ENCODE data around the gene S100A7. TPM values are rescaled to one million over a fixed set of nuclear protein-coding genes. Genes with fewer than 3 reads are reported as not detected.

S100A7 gene
- total RNA-seq, 5 donors from 2014 or later (not counting 1 experiment from before 2014, with no cell fraction given) = not detected

GRCh38 chr1:153490272-153491051 lies 30.0 kb upstream of the S100A7 start:
- Histone ChIP-seq H3K9me3 (no peaks in the 10 kb centered on the region), H3K27ac (ENCODE audit: low read length) (no peak overlapping the region), H3K4me1 (ENCODE audit: control insufficient read depth in 1 of 2, extremely low read depth in 1 of 2, insufficient read depth in 2 of 2, low read length in 2 of 2) (no peaks in the 10 kb centered on the region), H3K4me3 (ENCODE audit: control insufficient read depth in 1 of 2, extremely low read depth in 1 of 2, low read length in 1 of 2) (no peak overlapping the region), H3K36me3 (ENCODE audit: control insufficient read depth in 2 of 2, extremely low read depth in 1 of 2, insufficient read depth in 1 of 2, low read length in 1 of 2) (no peaks in the 10 kb centered on the region), H3K27me3 (replicated peaks in 1 of 2; ENCODE audit: control insufficient read depth in 2 of 2, extremely low read depth in 1 of 2, insufficient read depth in 2 of 2, low read length in 1 of 2) (peaks cover 0 to 36% of the 10 kb centered on the region in 2 experiments)
- ATAC-seq (replicated peaks in 1 of 4) (no peak), DNase-seq (peak in 11 of 35 experiments; percentile 12 to 61 (median 30))
- no peaks in the 10 kb centered on the region for H3K36me3 Mint-ChIP-seq
- 71% methylated on average over 8 of the region's 12 CpGs for WGBS (ENCODE audit: insufficient coverage)
- no peak overlapping the region for H3K27ac Mint-ChIP-seq
- peaks cover 12 to 24% of the 10 kb centered on the region in 2 donors for H3K27me3 Mint-ChIP-seq
- no peaks in the 10 kb centered on the region for H3K9me3 Mint-ChIP-seq
- peaks cover 0 to 4% (median 0%) of the 10 kb centered on the region in 3 donors for H3K4me1 Mint-ChIP-seq
- H3K4me3 Mint-ChIP-seq = no peak overlapping the region
- ChIA-PET CTCF (no interaction called here), POLR2A (no interaction called here)

- DNase-seq = no peak
- ChIA-PET CTCF (interaction anchor here in 1 of 2 donors (1.0 kb wide), 1 partner anchor 13 kb away, joined by 6 read pairs; no protein-coding TSS in a partner anchor), POLR2A (no interaction called here)
- H3K27ac ChIP-seq (ENCODE audit: low read length) = no peak overlapping the region
- no peaks in the 10 kb centered on the region for H3K4me1 ChIP-seq (ENCODE audit: control insufficient read depth in 1 of 2, extremely low read depth in 1 of 2, insufficient read depth in 2 of 2, low read length in 2 of 2)
- H3K27me3 Mint-ChIP-seq = peaks cover 23 to 37% of the 10 kb centered on the region in 2 donors
- no peak for ATAC-seq (replicated peaks in 1 of 4)
- no peaks in the 10 kb centered on the region for H3K9me3 Mint-ChIP-seq
- H3K27ac Mint-ChIP-seq = no peak overlapping the region
- no peak overlapping the region for H3K4me3 Mint-ChIP-seq
- H3K4me3 ChIP-seq (ENCODE audit: control insufficient read depth in 1 of 2, extremely low read depth in 1 of 2, low read length in 1 of 2) = no peak overlapping the region
- 17% methylated on average over 1 of the region's 4 CpGs for WGBS (ENCODE audit: insufficient coverage)
- H3K36me3 ChIP-seq (ENCODE audit: control insufficient read depth in 2 of 2, extremely low read depth in 1 of 2, insufficient read depth in 1 of 2, low read length in 1 of 2) = no peaks in the 10 kb centered on the region
- no peaks in the 10 kb centered on the region for H3K9me3 ChIP-seq
- peaks cover 0 to 43% of the 10 kb centered on the region in 2 experiments for H3K27me3 ChIP-seq (replicated peaks in 1 of 2; ENCODE audit: control insufficient read depth in 2 of 2, extremely low read depth in 1 of 2, insufficient read depth in 2 of 2, low read length in 1 of 2)
- H3K4me1 Mint-ChIP-seq = no peaks in the 10 kb centered on the region
- no peaks in the 10 kb centered on the region for H3K36me3 Mint-ChIP-seq
Observed at GRCh38 chr1:153488731-153489130, 28.3 kb upstream of the S100A7 start.

GRCh38 chr1:153487707-153488106 lies 27.3 kb upstream of the S100A7 start:
- Histone ChIP-seq H3K4me1 (ENCODE audit: control insufficient read depth in 1 of 2, extremely low read depth in 1 of 2, insufficient read depth in 2 of 2, low read length in 2 of 2) (no peaks in the 10 kb centered on the region), H3K27ac (ENCODE audit: low read length) (no peak overlapping the region), H3K27me3 (replicated peaks in 1 of 2; ENCODE audit: control insufficient read depth in 2 of 2, extremely low read depth in 1 of 2, insufficient read depth in 2 of 2, low read length in 1 of 2) (peaks cover 0 to 44% of the 10 kb centered on the region in 2 experiments), H3K9me3 (no peaks in the 10 kb centered on the region), H3K4me3 (ENCODE audit: control insufficient read depth in 1 of 2, extremely low read depth in 1 of 2, low read length in 1 of 2) (no peak overlapping the region), H3K36me3 (ENCODE audit: control insufficient read depth in 2 of 2, extremely low read depth in 1 of 2, insufficient read depth in 1 of 2, low read length in 1 of 2) (no peaks in the 10 kb centered on the region)
- CTCF ChIA-PET = no interaction called here
- DNase-seq (no peak), ATAC-seq (replicated peaks in 1 of 4) (no peak)
- Mint-ChIP-seq H3K27me3 (peaks cover 30 to 42% of the 10 kb centered on the region in 2 donors), H3K4me3 (no peak overlapping the region), H3K27ac (no peak overlapping the region), H3K4me1 (no peaks in the 10 kb centered on the region), H3K36me3 (no peaks in the 10 kb centered on the region), H3K9me3 (no peaks in the 10 kb centered on the region)
- POLR2A ChIA-PET = no interaction called here
- no CpG with 5 or more reads among the region's 2 CpGs for WGBS (ENCODE audit: insufficient coverage)

- Histone ChIP-seq H3K27ac (ENCODE audit: low read length) (no peak overlapping the region), H3K36me3 (ENCODE audit: control insufficient read depth in 2 of 2, extremely low read depth in 1 of 2, insufficient read depth in 1 of 2, low read length in 1 of 2) (no peaks in the 10 kb centered on the region), H3K4me1 (ENCODE audit: control insufficient read depth in 1 of 2, extremely low read depth in 1 of 2, insufficient read depth in 2 of 2, low read length in 2 of 2) (no peaks in the 10 kb centered on the region), H3K9me3 (no peaks in the 10 kb centered on the region), H3K27me3 (replicated peaks in 1 of 2; ENCODE audit: control insufficient read depth in 2 of 2, extremely low read depth in 1 of 2, insufficient read depth in 2 of 2, low read length in 1 of 2) (peaks cover 0 to 38% of the 10 kb centered on the region in 2 experiments), H3K4me3 (ENCODE audit: control insufficient read depth in 1 of 2, extremely low read depth in 1 of 2, low read length in 1 of 2) (no peak overlapping the region)
- H3K27ac Mint-ChIP-seq = no peak overlapping the region
- DNase-seq = no peak
- no peak for ATAC-seq (replicated peaks in 1 of 4)
- no peaks in the 10 kb centered on the region for H3K4me1 Mint-ChIP-seq
- ChIA-PET POLR2A (no interaction called here), CTCF (interaction anchor here in 1 of 2 donors (0.6 to 1.3 kb wide), 2 partner anchors 9 to 25 kb away, joined by 4 to 5 read pairs; no protein-coding TSS in a partner anchor)
- no peak overlapping the region for H3K4me3 Mint-ChIP-seq
- H3K9me3 Mint-ChIP-seq = no peaks in the 10 kb centered on the region
- no peaks in the 10 kb centered on the region for H3K36me3 Mint-ChIP-seq
- H3K27me3 Mint-ChIP-seq = peaks cover 40% of the 10 kb centered on the region in 2 donors
- 80% methylated on average over 1 of the region's 2 CpGs for WGBS (ENCODE audit: insufficient coverage)
Observed at GRCh38 chr1:153485863-153486262, 25.4 kb upstream of the S100A7 start.

GRCh38 chr1:153483776-153484175 lies 23.3 kb upstream of the S100A7 start:
- Histone ChIP-seq H3K4me3 (ENCODE audit: control insufficient read depth in 1 of 2, extremely low read depth in 1 of 2, low read length in 1 of 2) (no peak overlapping the region), H3K27ac (ENCODE audit: low read length) (no peak overlapping the region), H3K36me3 (ENCODE audit: control insufficient read depth in 2 of 2, extremely low read depth in 1 of 2, insufficient read depth in 1 of 2, low read length in 1 of 2) (no peaks in the 10 kb centered on the region), H3K9me3 (no peaks in the 10 kb centered on the region), H3K4me1 (ENCODE audit: control insufficient read depth in 1 of 2, extremely low read depth in 1 of 2, insufficient read depth in 2 of 2, low read length in 2 of 2) (no peaks in the 10 kb centered on the region), H3K27me3 (replicated peaks in 1 of 2; ENCODE audit: control insufficient read depth in 2 of 2, extremely low read depth in 1 of 2, insufficient read depth in 2 of 2, low read length in 1 of 2) (peaks cover 0 to 30% of the 10 kb centered on the region in 2 experiments)
- Mint-ChIP-seq H3K27me3 (peaks cover 46 to 51% of the 10 kb centered on the region in 2 donors), H3K36me3 (no peaks in the 10 kb centered on the region), H3K27ac (no peak overlapping the region), H3K4me3 (no peak overlapping the region), H3K9me3 (no peaks in the 10 kb centered on the region), H3K4me1 (no peaks in the 10 kb centered on the region)
- DNase-seq = no peak
- 37% methylated on average over 4 of the region's 6 CpGs for WGBS (ENCODE audit: insufficient coverage)
- ChIA-PET CTCF (no interaction called here), POLR2A (no interaction called here)
- no peak for ATAC-seq (replicated peaks in 1 of 4)

GRCh38 chr1:153481124-153481523 lies 20.7 kb upstream of the S100A7 start:
- peaks cover 35 to 52% of the 10 kb centered on the region in 2 donors for H3K27me3 Mint-ChIP-seq
- H3K27ac Mint-ChIP-seq = no peak overlapping the region
- Histone ChIP-seq H3K4me3 (ENCODE audit: control insufficient read depth in 1 of 2, extremely low read depth in 1 of 2, low read length in 1 of 2) (no peak overlapping the region), H3K36me3 (ENCODE audit: control insufficient read depth in 2 of 2, extremely low read depth in 1 of 2, insufficient read depth in 1 of 2, low read length in 1 of 2) (no peaks in the 10 kb centered on the region), H3K27ac (ENCODE audit: low read length) (no peak overlapping the region), H3K27me3 (replicated peaks in 1 of 2; ENCODE audit: control insufficient read depth in 2 of 2, extremely low read depth in 1 of 2, insufficient read depth in 2 of 2, low read length in 1 of 2) (peaks cover 0 to 30% of the 10 kb centered on the region in 2 experiments), H3K4me1 (ENCODE audit: control insufficient read depth in 1 of 2, extremely low read depth in 1 of 2, insufficient read depth in 2 of 2, low read length in 2 of 2) (no peaks in the 10 kb centered on the region), H3K9me3 (no peaks in the 10 kb centered on the region)
- ATAC-seq (replicated peaks in 1 of 4) (no peak), DNase-seq (no peak)
- CTCF ChIA-PET = no interaction called here
- no peaks in the 10 kb centered on the region for H3K4me1 Mint-ChIP-seq
- H3K4me3 Mint-ChIP-seq = no peak overlapping the region
- POLR2A ChIA-PET = interaction anchor here in 1 of 2 donors (0.7 kb wide), 1 partner anchor 1252 kb away, joined by 3 read pairs; no protein-coding TSS in a partner anchor
- WGBS (ENCODE audit: insufficient coverage) = no CpG with 5 or more reads among the region's 2 CpGs
- no peaks in the 10 kb centered on the region for H3K9me3 Mint-ChIP-seq
- H3K36me3 Mint-ChIP-seq = no peaks in the 10 kb centered on the region

All from T-cell (primary cell).